NCI-H1694 treated with DMSO at 0.1 percent for 48 hours (cell line): ENCODE data around the gene LRRTM3.

Experiments
- DNase-seq: peaks from one replicate; lab custom pipeline; 2025; lab: John Stamatoyannopoulos, UW

Gene LRRTM3

GRCh38 chr10:67022099-67022498, 96.3 kb downstream of the LRRTM3 start:
- no peak for DNase-seq

- no peak for DNase-seq
Observed at GRCh38 chr10:67033878-67034277, 108.0 kb downstream of the LRRTM3 start.

- no peak for DNase-seq
Observed at GRCh38 chr10:67036808-67037207, 111.0 kb downstream of the LRRTM3 start.

- no peak for DNase-seq
Observed at GRCh38 chr10:67043041-67043440, 117.2 kb downstream of the LRRTM3 start.

GRCh38 chr10:67045404-67045803, 119.6 kb downstream of the LRRTM3 start:
- DNase-seq, result no peak

GRCh38 chr10:67046507-67046906, 120.7 kb downstream of the LRRTM3 start:
- DNase-seq, result no peak

- DNase-seq, result no peak
Observed at GRCh38 chr10:67049988-67050387, 124.2 kb downstream of the LRRTM3 start.

- no peak for DNase-seq
Observed at GRCh38 chr10:67050415-67050814, 124.6 kb downstream of the LRRTM3 start.

- no peak for DNase-seq
Observed at GRCh38 chr10:67072654-67073053, 146.8 kb downstream of the LRRTM3 start.

GRCh38 chr10:67075491-67075971, 149.7 kb downstream of the LRRTM3 start:
- no peak for DNase-seq

GRCh38 chr10:67076144-67076543, 150.3 kb downstream of the LRRTM3 start:
- DNase-seq, result no peak

- DNase-seq, result no peak
Observed at GRCh38 chr10:67077376-67077775, 151.5 kb downstream of the LRRTM3 start.

- DNase-seq, result no peak
Observed at GRCh38 chr10:67079126-67079525, 153.3 kb downstream of the LRRTM3 start.

- DNase-seq, result no peak
Observed at GRCh38 chr10:67086327-67087134, 160.7 kb downstream of the LRRTM3 start.

- no peak for DNase-seq
Observed at GRCh38 chr10:67087135-67087425, 161.2 kb downstream of the LRRTM3 start.

GRCh38 chr10:67088036-67088435, 162.2 kb downstream of the LRRTM3 start:
- no peak for DNase-seq

GRCh38 chr10:67095531-67095930, 169.7 kb downstream of the LRRTM3 start:
- DNase-seq, result no peak

GRCh38 chr10:67098461-67098860, 172.6 kb downstream of the LRRTM3 start:
- no peak for DNase-seq

GRCh38 chr10:67100951-67101350, 175.1 kb downstream of the LRRTM3 start:
- DNase-seq, result no peak

- no peak for DNase-seq
Observed at GRCh38 chr10:67107670-67108069, 181.8 kb downstream of the LRRTM3 start.

- no peak for DNase-seq
Observed at GRCh38 chr10:67110286-67110685, 184.4 kb downstream of the LRRTM3 start.

- no peak for DNase-seq
Observed at GRCh38 chr10:67112765-67113164, 186.9 kb downstream of the LRRTM3 start.

GRCh38 chr10:67114945-67115344, 189.1 kb downstream of the LRRTM3 start:
- no peak for DNase-seq

GRCh38 chr10:67115972-67116371, 190.1 kb downstream of the LRRTM3 start:
- no peak for DNase-seq
